Heart left ventricle (tissue), 16 donors: ENCODE data around the gene MME. TPM values are rescaled to one million over a fixed set of nuclear protein-coding genes. Genes with fewer than 3 reads are reported as not detected.
"Not testable (repeated sequence)": the region's sequence is repeated elsewhere in the genome, so short reads cannot be mapped to it uniquely, and the experiment has no call there.

Experiments
- ATAC-seq, 4 donors: fragments of 200-7000 bp; cut with Tn5 transposase; one replicate each; pipeline ENCODE4 v1.9.1; 2020 to 2022; ENCODE audit warnings: moderate library complexity in 4 of 4, mild to moderate bottlenecking in 3 of 4, moderate number of reproducible peaks in 1 of 4
- DNase-seq, 5 donors: peaks; one replicate each; pipeline ENCODE4 v3.0.0-alpha.2; 2020
- H3K27ac ChIP-seq, 12 donors: fragments of 200-600 bp; sonication (generic) in 4 of 12; one replicate each; pipeline versions ENCODE4 v1.5.0 to v1.8.0; 2016 to 2022; ENCODE audit warnings: mild to moderate bottlenecking in 2 of 12
- H3K27me3 ChIP-seq, 9 donors: fragments of 200-600 bp; sonication (generic) in 2 of 9; one replicate each; pipeline versions ENCODE4 v1.5.1 to v1.8.0; 2016 to 2022; ENCODE audit warnings: mild to moderate bottlenecking in 3 of 9
- H3K36me3 ChIP-seq, 9 donors: fragments of 200-600 bp; sonication (generic) in 2 of 9; one replicate each; pipeline versions ENCODE4 v1.5.0 to v1.8.0; 2018 to 2022; ENCODE audit warnings: mild to moderate bottlenecking in 2 of 9
- H3K4me1 ChIP-seq, 12 donors: fragments of 200-600 bp; sonication (generic) in 4 of 12; one replicate each; pipeline versions ENCODE4 v1.5.0 to v1.8.0; 2016 to 2022; ENCODE audit warnings: mild to moderate bottlenecking in 3 of 12
- H3K4me3 ChIP-seq, 12 donors: fragments of 200-600 bp; sonication (generic) in 4 of 12; one replicate each; pipeline versions ENCODE4 v1.5.0 to v1.8.0; 2017 to 2022; ENCODE audit warnings: mild to moderate bottlenecking in 9 of 12, moderate library complexity in 4 of 12
- H3K9me3 ChIP-seq, 12 donors: fragments of 200-600 bp; sonication (generic) in 4 of 12; one replicate each; pipeline versions ENCODE4 v1.5.0 to v1.8.0; 2016 to 2022; ENCODE audit warnings: mild to moderate bottlenecking in 1 of 12
- POLR2A ChIP-seq, 2 donors: fragments of 450-650 bp; IDR thresholded peaks; one replicate each; pipeline ENCODE4 v1.6.1; 2017; ENCODE audit warnings: antibody characterized with exemption in 2 of 2, mild to moderate bottlenecking in 2 of 2, moderate library complexity in 2 of 2
- WGBS, 4 donors: extraction: QIAGEN DNeasy Blood & Tissue Kit in 2 of 4; methylation state at CpG; one replicate each; pipeline versions ENCODE4 v1.1.5 to v1.1.7; 2013 to 2018; 5-methylcytosine and 5-hydroxymethylcytosine counted together
- intact Hi-C, 10 donors: fragments of 100-400 bp; cut with DNase I; formaldehyde crosslinking; loops; one replicate each; pipeline versions ENCODE4 v1.11.1 to v1.14.2; 2022
- polyA plus RNA-seq, 2 donors: library from polyadenylated mRNA; stranded (reverse); fragments of 200-250 nt; gene quantifications; one replicate each; pipeline ENCODE4 v1.2.3, GENCODE V29; 2013
- total RNA-seq, 9 donors: library from RNA; depleted of rRNA in 2 of 9; stranded (reverse); fragments of >200 nt in 2 of 9; fragmentation: NEBNext Ultra II Directional in 3 of 9; extraction: Animal tissue kit (Norgen Biotek cat#: 25700) in 3 of 9; gene quantifications; one replicate each; pipeline versions ENCODE4 v1.1.0 to v1.2.4, GENCODE V29; 2016 to 2023
- TF ChIP-seq, protein P1 (sequence below), 12 donors: fragments of 200-600 bp; sonication (generic) in 4 of 12; IDR thresholded peaks; one replicate each; pipeline versions ENCODE4 v1.5.0 to v1.8.0; 2018 to 2022; ENCODE audit warnings: antibody characterized with exemption in 12 of 12, mild to moderate bottlenecking in 5 of 12
- donor health status: ischemic (EF 13 %, LVEDD 7.1; RV severe dilation, severe dysfunction).
- donor health status: healthy with polysubstance abuse.
- donor health status: DM: no; HTN: yes; CAD: no.
- donor health status: DM: no; HTN: no; CAD: no.
- donor health status: ischemic (EF 25% LVEDD 6.9; RV normal size, moderate dysfunction).
- donor health status: ischemic (EF 25% LVEDD 5.7; RV mildly dilated, moderate dysfunction).
- donor health status: healthy.
- donor health status: DM: yes; HTN: yes; CAD: no.
- donor health status: ischemic (EF 35%, LVEDD 5.7; RV mildly dilated, moderate dysfunction).
- donor health status: nonischemic (EF 11% LVEDD 7.7; RV severe dilation, severe dysfunction).
- donor health status: DM: yes; HTN: yes; CAD: no.
- donor health status: PGD.
- donor health status: ischemic (EF 29% LVEDD 5.4; RV normal size, mild dysfunction).
- donor health status: nonischemic (EF 23%, LVEDD 6.1; RV moderate dilation, normal function).

Gene MME
- total and polyA plus RNA-seq, 11 donors = 0.84 to 18.5 (median 5.3) TPM

DNA sequence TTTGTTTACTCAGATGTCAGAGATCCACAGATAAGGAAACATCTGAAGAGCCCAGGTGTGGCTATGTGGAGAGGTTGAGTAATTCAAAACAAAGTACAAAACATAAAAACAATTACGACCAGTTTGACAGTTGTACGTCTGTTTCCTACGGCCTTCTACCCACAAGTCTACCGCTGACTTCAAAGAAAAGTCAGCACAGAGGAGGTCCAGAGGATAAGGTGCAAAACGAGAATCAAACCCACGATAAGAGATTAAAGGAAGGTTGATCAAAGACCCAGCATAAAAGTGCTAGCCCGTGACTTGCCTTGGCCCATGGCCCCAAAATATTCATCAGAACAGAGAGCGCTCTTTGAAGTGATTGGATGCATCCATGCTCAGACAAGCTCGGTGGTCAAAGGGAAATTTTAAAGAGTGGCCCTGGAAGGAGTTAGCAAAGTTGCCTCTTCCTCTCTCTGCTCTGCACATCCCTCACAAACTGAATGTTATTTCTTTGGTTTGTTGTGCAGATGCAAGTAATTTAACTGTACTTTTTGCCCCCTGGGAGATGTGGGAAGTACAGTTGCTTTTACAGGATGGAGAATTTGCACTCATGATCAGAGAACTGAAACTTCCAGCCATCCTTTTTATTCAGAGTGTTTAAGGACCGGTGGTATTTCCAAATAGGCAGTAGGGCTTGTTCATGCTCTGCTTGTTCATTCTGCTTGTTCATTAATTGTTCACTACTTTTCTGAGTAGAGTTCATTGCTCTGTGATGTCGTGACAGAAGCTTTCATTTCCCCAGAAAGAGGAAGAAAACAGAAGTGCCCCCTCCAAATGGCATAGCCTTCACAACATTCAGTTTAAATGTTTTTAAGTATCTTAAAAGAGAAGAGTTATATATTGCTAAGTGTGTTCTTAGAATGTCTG is 31.1 kb downstream of the MME start:
- no peaks in the 10 kb centered on the region for H3K36me3 ChIP-seq
- no peaks in the 10 kb centered on the region for H3K4me1 ChIP-seq
- H3K27me3 ChIP-seq = no peaks in the 10 kb centered on the region
- peaks cover 0 to 2% (median 0%) of the 10 kb centered on the region in 12 donors for H3K9me3 ChIP-seq
- ATAC-seq (no peak), DNase-seq (no peak)
- WGBS, 4 donors = 67 to 72% (median 70%) methylated on average over 11 of the region's 11 CpGs
- H3K27ac ChIP-seq = no peak overlapping the region
- H3K4me3 ChIP-seq = no peak overlapping the region
- intact Hi-C loops = no loop called here
- TF ChIP-seq, protein P1, sequence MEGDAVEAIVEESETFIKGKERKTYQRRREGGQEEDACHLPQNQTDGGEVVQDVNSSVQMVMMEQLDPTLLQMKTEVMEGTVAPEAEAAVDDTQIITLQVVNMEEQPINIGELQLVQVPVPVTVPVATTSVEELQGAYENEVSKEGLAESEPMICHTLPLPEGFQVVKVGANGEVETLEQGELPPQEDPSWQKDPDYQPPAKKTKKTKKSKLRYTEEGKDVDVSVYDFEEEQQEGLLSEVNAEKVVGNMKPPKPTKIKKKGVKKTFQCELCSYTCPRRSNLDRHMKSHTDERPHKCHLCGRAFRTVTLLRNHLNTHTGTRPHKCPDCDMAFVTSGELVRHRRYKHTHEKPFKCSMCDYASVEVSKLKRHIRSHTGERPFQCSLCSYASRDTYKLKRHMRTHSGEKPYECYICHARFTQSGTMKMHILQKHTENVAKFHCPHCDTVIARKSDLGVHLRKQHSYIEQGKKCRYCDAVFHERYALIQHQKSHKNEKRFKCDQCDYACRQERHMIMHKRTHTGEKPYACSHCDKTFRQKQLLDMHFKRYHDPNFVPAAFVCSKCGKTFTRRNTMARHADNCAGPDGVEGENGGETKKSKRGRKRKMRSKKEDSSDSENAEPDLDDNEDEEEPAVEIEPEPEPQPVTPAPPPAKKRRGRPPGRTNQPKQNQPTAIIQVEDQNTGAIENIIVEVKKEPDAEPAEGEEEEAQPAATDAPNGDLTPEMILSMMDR (IDR thresholded peaks at IDR 0.05) = no peak
- TF ChIP-seq POLR2A (IDR thresholded peaks at IDR 0.05) = no peak

DNA sequence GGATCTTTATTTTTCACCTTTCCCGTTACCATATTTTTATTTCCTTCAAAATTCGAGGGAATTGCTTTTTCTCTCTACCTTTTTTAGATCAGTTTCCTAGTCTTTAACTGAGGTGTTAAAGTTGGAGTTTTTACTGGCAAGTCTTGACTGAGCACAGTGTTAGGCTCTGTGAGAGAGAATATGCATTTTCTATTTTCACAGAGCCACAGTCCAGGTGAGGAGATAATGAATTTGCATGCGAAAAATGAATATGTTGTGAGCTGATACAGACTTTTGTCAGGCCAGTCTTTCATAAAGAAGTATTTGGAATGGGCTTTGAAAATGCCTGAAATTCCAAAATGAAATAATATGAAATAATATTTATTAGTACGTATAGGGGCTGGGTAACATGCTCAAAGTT is 31.9 kb downstream of the MME start:
- no peak overlapping the region for H3K27ac ChIP-seq
- no peak overlapping the region for H3K4me3 ChIP-seq
- intact Hi-C loops = no loop called here
- no peaks in the 10 kb centered on the region for H3K27me3 ChIP-seq
- H3K4me1 ChIP-seq = no peaks in the 10 kb centered on the region
- TF ChIP-seq POLR2A (IDR thresholded peaks at IDR 0.05) = no peak
- TF ChIP-seq, protein P1 (IDR thresholded peaks at IDR 0.05) = no peak
- DNase-seq (no peak), ATAC-seq (no peak)
- H3K9me3 ChIP-seq = peaks cover 0 to 2% (median 0%) of the 10 kb centered on the region in 12 donors
- WGBS, 4 donors = 57 to 65% (median 58%) methylated on average over 4 of the region's 4 CpGs
- H3K36me3 ChIP-seq = no peaks in the 10 kb centered on the region

DNA sequence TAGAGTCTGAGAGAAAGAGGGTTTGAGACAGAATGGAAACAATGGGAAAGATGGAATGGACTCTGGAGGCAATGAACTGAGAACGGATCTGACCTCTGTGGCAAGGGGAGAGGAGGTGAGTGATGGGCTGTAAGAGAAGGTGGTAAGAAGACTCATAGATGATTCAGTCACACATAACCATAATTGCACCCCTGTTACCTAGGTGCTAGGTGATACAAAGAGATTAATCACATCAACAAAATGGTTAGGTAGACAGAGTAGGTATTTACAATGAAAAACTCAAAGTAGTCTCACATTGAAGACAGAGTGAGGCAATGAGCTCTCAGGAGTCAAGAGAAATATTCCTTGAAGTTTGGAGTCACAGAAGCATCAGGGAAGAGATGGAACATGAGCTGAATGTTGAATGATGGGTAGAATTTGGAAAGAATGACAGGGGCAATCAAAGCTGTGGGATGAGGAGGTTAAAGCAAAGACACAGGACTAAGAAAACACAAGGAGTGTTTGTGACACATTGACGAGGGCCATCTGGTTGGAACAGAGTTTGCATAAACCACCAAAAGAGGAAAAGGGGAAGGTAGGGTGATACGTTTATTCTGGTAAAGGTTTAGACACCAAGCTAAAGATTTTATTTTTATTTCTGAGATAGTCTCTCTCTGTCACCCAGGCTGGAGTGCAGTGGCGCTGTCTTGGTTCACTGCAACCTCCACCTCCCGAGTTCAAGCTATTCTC is 32.7 kb downstream of the MME start:
- Histone ChIP-seq H3K4me1 (no peaks in the 10 kb centered on the region), H3K9me3 (no peaks in the 10 kb centered on the region), H3K36me3 (no peaks in the 10 kb centered on the region), H3K27me3 (no peaks in the 10 kb centered on the region), H3K27ac (no peak overlapping the region), H3K4me3 (no peak overlapping the region)
- ATAC-seq = no peak
- WGBS, 4 donors = 68 to 75% (median 73%) methylated on average over 5 of the region's 5 CpGs
- TF ChIP-seq, protein P1 (IDR thresholded peaks at IDR 0.05) = no peak
- TF ChIP-seq POLR2A (IDR thresholded peaks at IDR 0.05) = no peak
- intact Hi-C loops = no loop called here
- DNase-seq = no peak

DNA sequence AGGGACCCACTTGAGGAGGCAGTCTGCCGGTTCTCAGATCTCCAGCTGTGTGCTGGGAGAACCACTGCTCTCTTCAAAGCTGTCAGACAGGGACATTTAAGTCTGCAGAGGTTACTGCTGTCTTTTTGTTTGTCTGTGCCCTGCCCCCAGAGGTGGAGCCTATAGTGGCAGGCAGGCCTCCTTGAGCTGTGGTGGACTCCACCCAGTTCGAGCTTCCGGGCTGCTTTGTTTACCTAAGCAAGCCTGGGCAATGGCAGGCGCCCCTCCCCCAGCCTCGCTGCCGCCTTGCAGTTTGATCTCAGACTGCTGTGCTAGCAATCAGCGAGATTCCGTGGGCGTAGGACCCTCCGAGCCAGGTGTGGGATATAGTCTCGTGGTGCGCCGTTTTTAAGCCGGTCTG is 44.6 kb downstream of the MME start:
- 13 to 19% methylated on average over 5 of the region's 14 CpGs; no CpG with 5 or more reads in 2 of the 4 donors for WGBS, 4 donors
- H3K27me3 ChIP-seq, H3K9me3 ChIP-seq, H3K36me3 ChIP-seq, DNase-seq, intact Hi-C loops, H3K4me1 ChIP-seq, H3K27ac ChIP-seq, ATAC-seq: not testable (repeated sequence)
- peak overlapping the region in 4 of 12 donors; percentile 21 to 39 (median 24) for H3K4me3 ChIP-seq
